Type B pancreatic cell (in vitro differentiated cells): ENCODE data around the gene ASCC1. TPM values are rescaled to one million over a fixed set of nuclear protein-coding genes. Genes with fewer than 3 reads are reported as not detected.
A peak's percentile ranks its signal among the peaks of the same experiment; 100 is the strongest.

ENCODE experiments used
- DNase-seq: peaks from one replicate; pipeline ENCODE4 v3.0.0; 2021; ENCODE audit warnings: mixed read lengths; ENCODE audit not compliant: unreplicated experiment; ENCODE audit errors: extremely low spot score
- H3K27ac Mint-ChIP-seq: 2 replicates; pipeline ENCODE4 v1.8.0; 2021; ENCODE audit warnings: mild to moderate bottlenecking, mixed read lengths
- H3K27me3 Mint-ChIP-seq: 2 replicates; pipeline ENCODE4 v1.8.0; 2021; ENCODE audit warnings: mixed read lengths
- H3K36me3 Mint-ChIP-seq: 2 replicates; pipeline ENCODE4 v1.8.0; 2021; ENCODE audit warnings: mixed read lengths
- H3K4me1 Mint-ChIP-seq: one replicate; pipeline ENCODE4 v1.8.0; 2021; ENCODE audit warnings: mixed read lengths; ENCODE audit not compliant: unreplicated experiment
- H3K4me3 Mint-ChIP-seq: 2 replicates; pipeline ENCODE4 v1.8.0; 2021; ENCODE audit warnings: mild to moderate bottlenecking, mixed read lengths
- H3K9me3 Mint-ChIP-seq: 2 replicates; pipeline ENCODE4 v1.8.0; 2021; ENCODE audit warnings: mixed read lengths
- total RNA-seq: library from RNA; stranded (reverse); gene quantifications from 2 replicates; pipeline ENCODE4 v1.2.1, GENCODE V29; 2021; ENCODE audit warnings: low replicate concordance
- TF ChIP-seq, protein P1 (sequence below): fragments of 200-600 bp; sonication (generic); conservative IDR thresholded peaks from 2 replicates; pipeline ENCODE4 v1.5.0; 2021; ENCODE audit warnings: antibody characterized with exemption, mild to moderate bottlenecking

Gene ASCC1
- total RNA-seq, 1 donor from 2014 or later = 32.8 TPM

DNA sequence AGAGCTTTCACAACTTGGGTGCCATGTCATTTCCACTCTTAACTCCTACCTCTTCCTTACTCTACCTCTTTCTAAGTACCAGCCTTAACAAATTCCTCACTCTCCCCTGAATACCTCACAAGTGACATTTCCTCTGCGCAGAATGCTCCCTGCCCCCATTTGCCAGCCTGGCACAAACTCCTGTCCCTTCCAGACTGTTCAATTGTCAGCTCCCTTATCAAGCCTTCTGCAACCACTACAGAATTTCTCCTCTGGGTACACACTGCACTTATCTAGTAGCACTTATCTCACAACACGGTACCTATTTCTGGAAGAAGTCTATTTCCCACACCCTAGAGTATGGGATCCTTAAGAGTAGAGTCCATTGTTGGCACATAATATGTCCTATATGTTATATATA is 39.4 kb downstream of the ASCC1 start:
- no peak overlapping the region for H3K4me3 Mint-ChIP-seq
- no peak for DNase-seq
- H3K27ac Mint-ChIP-seq = no peak overlapping the region
- H3K36me3 Mint-ChIP-seq = peaks cover 20% of the 10 kb centered on the region
- peaks cover 17% of the 10 kb centered on the region for H3K4me1 Mint-ChIP-seq
- H3K9me3 Mint-ChIP-seq = no peaks in the 10 kb centered on the region
- TF ChIP-seq, protein P1, sequence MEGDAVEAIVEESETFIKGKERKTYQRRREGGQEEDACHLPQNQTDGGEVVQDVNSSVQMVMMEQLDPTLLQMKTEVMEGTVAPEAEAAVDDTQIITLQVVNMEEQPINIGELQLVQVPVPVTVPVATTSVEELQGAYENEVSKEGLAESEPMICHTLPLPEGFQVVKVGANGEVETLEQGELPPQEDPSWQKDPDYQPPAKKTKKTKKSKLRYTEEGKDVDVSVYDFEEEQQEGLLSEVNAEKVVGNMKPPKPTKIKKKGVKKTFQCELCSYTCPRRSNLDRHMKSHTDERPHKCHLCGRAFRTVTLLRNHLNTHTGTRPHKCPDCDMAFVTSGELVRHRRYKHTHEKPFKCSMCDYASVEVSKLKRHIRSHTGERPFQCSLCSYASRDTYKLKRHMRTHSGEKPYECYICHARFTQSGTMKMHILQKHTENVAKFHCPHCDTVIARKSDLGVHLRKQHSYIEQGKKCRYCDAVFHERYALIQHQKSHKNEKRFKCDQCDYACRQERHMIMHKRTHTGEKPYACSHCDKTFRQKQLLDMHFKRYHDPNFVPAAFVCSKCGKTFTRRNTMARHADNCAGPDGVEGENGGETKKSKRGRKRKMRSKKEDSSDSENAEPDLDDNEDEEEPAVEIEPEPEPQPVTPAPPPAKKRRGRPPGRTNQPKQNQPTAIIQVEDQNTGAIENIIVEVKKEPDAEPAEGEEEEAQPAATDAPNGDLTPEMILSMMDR = no peak
- H3K27me3 Mint-ChIP-seq = no peaks in the 10 kb centered on the region

DNA sequence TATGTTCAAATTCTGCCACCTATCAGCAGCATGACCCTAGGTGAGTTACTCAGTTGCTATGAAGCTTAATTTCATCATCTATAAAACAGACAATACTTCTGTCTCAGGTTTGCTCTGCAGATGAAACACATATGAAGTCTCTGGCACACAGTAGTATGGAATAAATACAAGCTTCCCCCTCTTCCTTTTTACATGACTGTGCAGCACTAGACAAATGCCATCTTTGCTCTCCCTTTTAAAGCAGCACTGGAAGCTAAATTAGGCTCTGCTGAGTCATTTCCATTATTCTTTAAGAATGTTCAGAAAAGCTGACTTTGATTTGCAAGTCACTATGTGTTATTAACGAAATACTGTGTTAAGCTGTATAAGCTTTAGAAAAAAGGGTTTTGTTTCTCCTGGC is 40.9 kb downstream of the ASCC1 start:
- Mint-ChIP-seq H3K4me1 (peaks cover 22% of the 10 kb centered on the region), H3K9me3 (peaks cover 4% of the 10 kb centered on the region), H3K27me3 (no peaks in the 10 kb centered on the region), H3K36me3 (peaks cover 23% of the 10 kb centered on the region), H3K27ac (no peak overlapping the region), H3K4me3 (no peak overlapping the region)
- DNase-seq = no peak
- TF ChIP-seq, protein P1 = no peak

DNA sequence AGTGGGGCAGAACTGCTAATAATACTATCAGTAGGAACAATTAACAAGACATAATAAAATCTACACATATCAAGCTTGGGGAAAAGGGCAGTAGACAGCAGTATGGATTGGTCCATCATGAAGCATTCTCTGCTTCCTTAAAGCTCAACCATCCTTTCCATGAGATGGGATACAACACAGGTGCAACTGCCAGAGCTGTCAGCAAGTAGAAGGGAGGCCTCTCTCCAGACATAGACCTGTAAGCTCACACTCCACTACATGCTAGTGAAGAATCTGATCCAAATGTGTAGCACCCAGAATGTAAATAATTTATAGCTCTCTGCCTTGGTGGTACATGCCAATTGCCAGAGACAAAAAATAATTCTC is 41.8 kb downstream of the ASCC1 start:
- H3K4me1 Mint-ChIP-seq = peaks cover 22% of the 10 kb centered on the region
- H3K4me3 Mint-ChIP-seq = no peak overlapping the region
- H3K36me3 Mint-ChIP-seq = peaks cover 19% of the 10 kb centered on the region
- no peak overlapping the region for H3K27ac Mint-ChIP-seq
- TF ChIP-seq, protein P1 = no peak
- no peaks in the 10 kb centered on the region for H3K27me3 Mint-ChIP-seq
- DNase-seq = no peak
- H3K9me3 Mint-ChIP-seq = peaks cover 4% of the 10 kb centered on the region

DNA sequence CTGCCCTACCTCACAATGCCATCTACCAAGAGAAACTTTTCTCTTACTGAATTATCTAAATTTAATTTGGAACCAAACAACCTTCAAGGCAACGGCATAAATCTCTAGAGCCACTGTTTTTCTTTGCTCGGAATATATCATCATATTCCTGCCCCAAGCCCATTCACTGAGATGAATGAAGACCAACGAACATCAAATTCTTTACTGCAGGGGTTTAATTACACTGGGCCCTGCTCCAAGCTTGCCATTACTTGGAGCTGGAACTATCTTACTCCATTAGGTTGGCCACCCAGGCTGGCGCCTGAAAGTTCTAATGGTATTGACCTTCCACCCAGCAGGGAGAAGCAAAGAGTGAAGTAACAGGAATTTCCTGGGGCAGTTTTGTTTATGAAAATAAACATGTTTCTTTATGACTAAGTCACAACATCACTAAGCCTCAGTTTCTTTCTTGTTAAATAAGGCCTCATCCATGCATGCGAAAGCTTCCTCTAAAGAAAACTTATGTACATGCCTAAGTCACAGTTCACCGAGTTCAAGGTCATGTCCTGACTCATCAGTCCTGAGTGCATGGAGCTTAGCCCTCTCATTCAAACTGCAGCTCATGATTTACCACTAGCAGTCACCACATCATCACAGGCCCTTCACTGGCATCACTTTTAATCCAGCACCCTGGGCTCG is 42.3 kb downstream of the ASCC1 start:
- Mint-ChIP-seq H3K27me3 (no peaks in the 10 kb centered on the region), H3K4me3 (no peak overlapping the region), H3K36me3 (peaks cover 23% of the 10 kb centered on the region), H3K4me1 (peaks cover 22% of the 10 kb centered on the region), H3K9me3 (peaks cover 4% of the 10 kb centered on the region), H3K27ac (no peak overlapping the region)
- TF ChIP-seq, protein P1 = no peak
- no peak for DNase-seq

DNA sequence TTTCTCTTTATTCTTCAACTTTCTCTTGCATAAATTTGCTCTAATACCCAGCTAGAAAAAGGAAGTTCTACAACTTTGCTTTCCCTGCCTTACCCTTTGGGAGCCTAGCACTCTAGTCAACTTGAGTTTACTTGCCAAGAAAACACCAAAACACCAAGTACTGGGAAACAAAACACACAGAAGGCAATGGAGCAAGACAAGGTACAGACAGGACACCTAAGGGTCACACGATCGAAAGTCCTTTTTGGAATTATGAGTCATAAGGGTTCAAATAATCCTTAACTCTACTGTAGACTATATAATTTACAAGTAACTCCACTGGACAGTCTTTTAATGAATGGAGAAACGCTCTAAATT is 42.8 kb downstream of the ASCC1 start:
- Mint-ChIP-seq H3K27me3 (no peaks in the 10 kb centered on the region), H3K36me3 (peaks cover 24% of the 10 kb centered on the region), H3K27ac (no peak overlapping the region), H3K9me3 (peaks cover 4% of the 10 kb centered on the region), H3K4me3 (peak overlapping the region; percentile 3), H3K4me1 (peaks cover 22% of the 10 kb centered on the region)
- no peak for DNase-seq
- TF ChIP-seq, protein P1 = no peak
